HG02610 (cell line): ENCODE data around the gene BBX.

Experiments used
- ATAC-seq: cut with Tn5 transposase; IDR thresholded peaks from one replicate; pipeline ENCODE4 v1.9.1; 2021; ENCODE audit warnings: mild to moderate bottlenecking, moderate library complexity; ENCODE audit not compliant: unreplicated experiment

BBX gene

DNA sequence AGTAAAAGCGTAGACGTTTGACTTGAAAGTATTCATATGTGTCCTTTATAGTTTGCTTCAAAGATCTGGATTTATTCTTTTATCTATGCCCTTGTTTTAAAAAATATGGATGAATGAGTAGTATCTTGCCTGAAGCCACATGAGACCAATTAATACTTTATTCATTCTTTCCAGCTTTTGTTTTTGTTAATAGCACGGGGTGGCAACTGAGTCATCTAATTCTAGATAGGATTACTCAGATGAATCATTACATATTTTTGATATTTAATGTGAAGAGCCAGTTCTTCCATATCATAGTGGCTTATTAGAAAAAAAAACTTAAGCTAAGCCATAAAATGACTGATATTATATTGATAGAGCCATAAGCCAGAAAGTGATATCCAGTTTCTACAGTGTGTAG, 121.9 kb downstream of the BBX start:
- no peak for ATAC-seq

DNA sequence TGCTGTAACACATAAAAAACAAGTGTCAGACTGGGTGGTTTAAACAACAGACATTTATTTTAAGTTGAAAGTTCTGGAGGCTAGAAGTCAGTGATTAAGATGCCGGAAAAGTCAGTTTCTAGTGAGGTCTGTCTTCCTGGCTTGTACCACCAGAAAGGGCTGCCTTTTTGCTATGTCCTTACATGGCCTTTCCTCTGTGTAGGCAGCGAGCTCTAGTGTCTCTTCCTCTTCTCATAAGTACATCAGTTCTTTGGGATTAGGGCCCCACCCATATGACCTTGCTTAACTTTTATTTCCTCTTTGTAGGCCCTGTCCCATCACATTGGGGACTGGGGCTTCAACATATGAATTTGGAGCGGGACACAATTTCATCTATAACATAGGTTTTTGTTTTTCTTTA, 128.0 kb downstream of the BBX start:
- ATAC-seq: no peak

DNA sequence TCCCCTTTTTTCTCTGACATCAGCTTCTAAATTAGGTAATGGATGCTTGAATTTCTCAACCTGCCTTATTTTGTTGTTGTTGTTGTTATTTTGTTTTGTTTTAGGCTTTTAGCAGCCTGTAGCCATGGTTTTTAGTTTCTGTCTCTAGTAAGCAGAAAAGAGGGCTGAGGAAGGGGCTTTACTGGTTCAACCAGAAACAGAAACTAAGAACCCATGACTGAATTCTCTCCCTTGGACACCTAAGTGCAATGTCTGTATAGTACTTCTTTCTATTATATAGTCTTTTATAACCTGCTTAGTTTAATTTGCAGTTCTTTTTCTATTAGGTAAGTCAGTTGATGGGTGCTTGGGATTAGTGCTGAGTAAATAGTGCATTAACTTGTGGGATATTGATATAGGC, 129.0 kb downstream of the BBX start:
- ATAC-seq: peak; percentile 90

DNA sequence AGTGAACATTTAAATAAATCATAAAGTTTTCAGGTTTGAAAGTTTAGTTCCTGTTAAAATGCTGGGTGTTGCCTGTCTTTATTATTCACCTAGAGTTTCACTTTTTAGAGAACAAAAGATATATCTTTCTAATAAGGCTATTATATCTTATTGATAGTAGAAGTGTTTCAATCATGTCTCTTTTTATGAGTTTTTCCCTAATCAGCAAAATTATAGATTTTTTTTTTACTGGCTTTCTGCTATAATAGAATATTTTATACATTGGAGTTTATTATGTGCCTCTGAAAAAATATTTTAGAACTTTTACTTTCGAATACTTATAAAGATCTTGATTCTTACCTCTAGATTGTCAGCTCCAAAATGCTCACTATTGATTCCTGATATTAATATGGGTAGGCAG, 131.5 kb downstream of the BBX start:
- no peak for ATAC-seq

DNA sequence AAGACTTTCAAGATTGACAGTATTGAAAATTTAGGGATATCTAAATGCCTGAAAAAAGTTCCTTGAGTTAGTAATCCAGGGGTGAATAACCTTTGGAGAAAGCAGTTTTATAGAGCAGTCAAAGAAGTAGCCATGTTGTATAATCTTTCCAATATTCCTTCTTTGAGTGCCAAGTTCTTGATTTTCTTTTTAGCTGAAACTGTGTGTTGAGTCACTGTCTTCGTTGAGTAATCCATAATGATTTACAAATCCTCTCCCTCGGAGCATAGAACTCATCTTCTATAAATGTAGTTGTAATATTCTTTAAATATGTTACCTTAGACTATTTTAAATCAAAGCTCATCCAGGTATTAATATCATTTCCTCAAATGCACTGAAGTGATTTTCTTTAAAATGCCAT, 135.2 kb downstream of the BBX start:
- ATAC-seq: no peak

DNA sequence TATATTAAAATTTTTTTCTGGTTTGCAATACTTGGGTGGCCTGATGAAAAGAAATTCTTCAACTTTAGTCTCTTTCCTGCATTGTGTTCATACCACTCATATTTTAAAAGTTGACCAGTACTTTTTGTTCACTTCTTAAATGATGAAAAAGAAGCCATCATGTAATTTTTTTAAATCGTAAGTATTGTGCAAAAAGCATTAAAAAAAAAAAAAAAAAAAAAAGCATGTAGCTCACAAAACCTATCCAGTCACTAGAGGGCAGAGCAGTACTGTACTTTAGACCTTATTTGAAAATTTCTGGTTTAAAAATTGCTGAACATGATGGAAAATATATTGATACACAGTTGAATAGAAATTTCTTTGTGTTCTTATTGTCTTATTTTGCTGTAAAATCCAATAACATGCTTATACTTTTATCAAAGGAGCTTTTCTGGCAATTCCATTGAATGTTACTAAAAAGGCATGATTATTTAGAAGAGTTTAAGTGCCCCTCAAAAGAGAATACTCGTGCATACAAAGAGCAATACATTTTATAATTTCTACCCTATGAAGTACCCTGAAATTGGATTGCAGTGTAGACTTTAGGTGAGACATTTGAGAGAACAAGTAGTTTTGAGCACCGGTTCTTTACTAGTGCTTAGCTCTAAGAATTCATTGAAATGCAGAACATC, 137.7 kb downstream of the BBX start:
- no peak for ATAC-seq

DNA sequence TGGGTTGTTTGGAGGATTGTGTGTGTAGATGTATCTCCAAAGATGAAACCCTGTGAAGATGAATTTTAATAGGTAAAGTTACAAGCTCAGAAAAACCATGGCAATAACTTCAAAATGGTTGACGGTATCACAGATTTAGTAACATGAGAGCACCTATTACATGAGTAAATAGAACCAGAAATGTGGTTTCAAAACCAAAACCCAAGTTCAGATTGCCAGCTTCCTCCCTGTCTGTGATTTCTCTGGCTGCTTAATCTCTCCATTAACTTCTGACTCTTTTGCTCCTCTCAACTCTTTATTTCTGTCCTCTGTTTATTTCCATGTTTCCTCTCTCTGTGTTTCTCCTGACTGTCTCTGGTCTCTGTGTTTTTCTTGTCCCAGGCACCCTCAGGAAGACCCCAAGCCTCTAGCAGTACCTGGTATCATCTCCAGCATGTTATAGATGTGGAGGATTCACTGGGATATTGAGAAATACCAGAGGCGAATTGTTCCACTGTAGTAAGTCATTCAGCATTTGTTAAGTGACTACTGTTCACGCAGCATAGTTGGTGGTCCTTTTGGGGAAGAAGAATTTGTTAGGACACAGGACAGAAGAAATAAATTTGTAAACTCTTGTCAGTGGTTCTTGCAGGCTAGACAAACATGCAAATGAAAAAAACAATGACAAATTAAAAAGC, 138.8 kb downstream of the BBX start:
- ATAC-seq: no peak

DNA sequence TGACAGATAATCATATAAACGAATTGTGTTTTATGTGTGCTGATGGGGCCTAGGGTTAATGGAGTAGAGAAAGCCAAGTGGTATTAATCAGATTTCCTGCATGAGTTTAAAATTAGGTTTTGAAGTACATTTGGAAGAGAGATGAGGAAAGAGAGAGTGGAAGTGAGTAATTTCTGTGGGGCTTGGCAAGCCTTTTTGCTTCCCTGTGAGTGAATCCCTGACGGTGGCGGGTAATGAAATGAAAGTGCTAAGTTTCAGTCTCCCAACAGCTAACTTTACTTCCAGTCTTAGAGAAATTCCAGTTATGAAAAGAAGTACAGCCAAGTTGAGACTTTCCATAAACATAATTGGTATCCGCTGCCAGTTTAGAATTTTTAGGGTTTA, 139.4 kb downstream of the BBX start:
- no peak for ATAC-seq

DNA sequence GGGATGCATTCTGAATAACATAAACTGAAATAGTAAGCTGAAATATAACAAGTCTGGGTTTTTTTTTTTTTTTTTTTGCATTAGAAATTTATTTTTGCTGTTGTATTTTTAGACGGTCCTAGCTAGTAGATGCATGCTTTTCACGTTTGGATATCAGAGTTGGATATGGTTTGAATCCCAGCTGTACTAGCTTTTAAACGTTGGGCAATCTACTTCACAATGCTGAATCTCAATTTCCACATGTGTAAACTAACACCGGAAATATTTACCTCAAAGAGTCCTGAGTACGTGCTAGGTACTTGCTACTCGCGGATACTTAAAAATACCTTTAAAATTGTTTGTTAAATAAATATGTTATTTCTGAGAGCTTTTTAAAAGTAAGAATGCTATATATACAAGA, 139.8 kb downstream of the BBX start:
- ATAC-seq: no peak

DNA sequence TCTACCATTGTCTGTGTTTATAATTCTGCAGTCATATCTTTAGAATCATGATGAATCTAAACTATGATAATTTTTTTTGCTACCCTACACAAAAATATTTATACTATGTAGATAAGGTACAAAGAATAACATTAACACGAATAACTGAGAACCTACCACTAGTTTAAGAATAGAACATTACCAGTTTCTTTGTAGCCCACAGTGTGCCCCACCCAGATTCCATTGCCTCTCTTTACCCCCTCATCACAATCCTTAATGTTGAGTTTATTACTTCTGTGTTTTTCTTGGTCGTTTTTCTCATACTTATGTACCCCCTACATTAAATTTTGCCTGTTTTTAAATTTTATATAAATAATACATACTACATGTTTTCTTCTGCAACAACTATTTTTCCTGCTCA, 140.5 kb downstream of the BBX start:
- no peak for ATAC-seq

DNA sequence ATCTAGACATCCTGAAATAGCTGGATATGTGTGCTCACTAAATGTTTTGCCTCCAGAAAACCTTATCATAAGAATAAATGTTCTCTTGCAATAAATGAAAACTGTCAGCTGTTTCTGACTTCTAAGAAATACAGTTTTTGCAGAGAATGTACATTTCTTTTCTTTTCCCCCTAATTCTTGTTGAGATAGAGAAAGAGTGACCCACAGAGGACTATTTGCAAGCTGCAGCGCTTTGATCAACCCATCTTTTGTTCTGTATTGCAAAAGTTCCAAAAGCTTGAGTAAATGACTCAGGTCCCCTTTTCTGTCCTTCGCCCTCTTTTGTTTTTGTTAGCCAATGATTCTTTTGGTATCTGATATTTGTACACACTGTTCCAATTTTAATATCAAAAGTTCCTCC, 141.9 kb downstream of the BBX start:
- ATAC-seq: no peak

DNA sequence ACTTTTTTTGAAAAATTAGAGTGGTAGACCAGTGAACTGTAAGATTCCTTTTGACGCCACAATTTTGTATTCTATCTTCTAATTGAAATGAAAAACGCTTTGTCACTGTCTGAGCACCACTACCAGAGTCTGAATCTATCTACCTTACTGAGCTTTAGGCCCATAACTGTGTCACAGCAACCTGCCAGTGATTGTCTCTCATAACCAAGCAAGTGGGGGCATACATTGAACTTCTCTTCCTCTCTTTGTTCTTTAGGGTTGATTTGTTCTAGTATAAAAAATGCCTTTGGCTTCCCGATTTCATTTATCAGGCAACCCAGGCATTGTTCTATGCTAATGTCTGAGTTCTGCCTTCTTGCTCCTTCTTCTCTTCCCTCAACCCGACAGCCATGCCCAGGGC, 142.6 kb downstream of the BBX start:
- no peak for ATAC-seq

DNA sequence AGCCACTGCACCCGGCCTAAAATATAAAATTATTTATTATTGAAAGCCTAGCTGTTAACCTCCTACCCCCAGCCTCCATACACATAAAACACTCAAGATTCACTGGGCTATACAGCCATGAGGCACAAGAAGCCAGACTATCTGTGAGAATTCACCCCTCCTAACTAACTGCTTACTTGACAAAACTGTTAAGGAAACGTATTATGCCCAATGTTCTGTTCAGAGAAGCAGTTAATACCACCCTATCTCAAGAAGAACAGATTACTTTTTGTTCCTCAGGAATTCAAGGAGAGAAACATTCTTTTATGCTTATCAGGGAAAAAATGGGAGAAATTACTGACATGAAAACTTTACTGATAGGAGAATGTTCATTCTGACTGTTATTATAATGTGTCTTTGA, 144.1 kb downstream of the BBX start:
- ATAC-seq: no peak

DNA sequence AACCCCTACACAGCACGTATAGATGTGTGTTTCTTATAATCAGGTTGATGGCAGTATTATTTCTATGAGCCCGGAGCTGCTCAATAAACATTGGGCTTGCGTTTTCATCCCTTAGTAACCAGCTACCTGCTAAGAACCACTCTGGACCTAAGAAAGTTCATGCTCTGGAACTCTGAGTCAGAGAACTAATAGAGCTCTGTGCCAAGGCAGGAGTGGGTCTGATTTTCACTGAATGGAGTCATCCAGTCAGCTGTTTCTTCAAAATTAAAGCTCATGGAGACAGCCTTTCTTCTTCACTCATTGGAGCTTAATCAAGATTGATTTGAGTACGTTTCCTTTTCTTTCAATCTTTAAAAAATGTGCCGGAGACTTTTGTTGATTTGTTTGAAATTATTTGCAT, 145.7 kb downstream of the BBX start:
- no peak for ATAC-seq

DNA sequence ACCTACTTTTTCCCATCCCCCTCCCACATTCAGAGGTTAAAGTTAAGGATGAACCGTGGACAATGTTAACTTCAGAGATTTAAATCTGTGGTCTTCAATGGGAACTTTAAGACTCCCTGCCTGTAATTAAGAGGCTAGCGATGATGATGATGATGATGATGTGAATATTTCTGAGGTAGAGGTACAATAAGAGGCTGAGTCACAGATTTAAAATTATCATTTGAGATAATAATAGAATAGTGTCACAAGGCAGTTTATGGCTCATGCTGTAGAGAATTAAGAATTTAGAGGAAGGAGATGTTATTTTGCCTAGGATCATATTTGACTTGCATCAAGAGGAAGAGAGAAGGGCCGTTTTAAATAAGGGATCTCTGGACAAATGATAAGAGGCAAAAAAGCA, 146.2 kb downstream of the BBX start:
- ATAC-seq: no peak

DNA sequence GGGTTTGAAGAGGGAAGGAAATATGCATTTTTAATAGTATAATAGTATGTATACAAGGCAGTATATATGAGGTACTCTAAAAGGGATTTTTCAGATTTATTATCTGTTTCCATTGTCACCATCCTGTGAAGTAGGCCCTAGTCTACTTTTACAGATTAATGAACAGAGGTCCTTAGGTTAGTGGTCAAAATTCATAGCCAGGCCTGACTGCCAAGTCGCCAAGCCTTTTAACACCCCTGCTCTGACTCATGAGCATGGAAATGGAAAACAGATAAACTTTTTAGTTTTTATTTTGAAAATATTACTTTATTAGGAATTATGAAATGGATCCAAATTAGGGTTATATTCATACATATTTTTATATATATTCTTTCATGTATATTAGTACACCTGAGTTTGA, 146.9 kb downstream of the BBX start:
- ATAC-seq: no peak

DNA sequence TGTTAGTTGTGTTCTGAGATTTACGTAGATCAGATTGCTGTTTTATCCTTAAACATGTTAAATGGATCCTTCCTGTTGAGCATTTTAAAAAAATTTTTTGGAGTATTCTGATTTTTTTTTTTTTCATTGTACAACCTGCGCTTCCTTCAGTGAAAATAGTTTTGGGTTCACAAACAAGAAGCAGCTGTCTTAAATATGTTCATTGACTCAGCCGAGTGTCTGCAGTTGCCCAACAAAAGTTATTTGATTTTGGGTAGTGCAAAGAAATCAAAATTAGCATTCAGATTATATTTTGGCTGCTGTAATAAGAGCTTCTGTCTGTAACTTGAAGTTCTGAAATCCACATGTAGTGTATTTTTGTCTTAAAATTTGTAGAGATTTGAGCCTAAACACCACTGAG, 148.2 kb downstream of the BBX start:
- no peak for ATAC-seq

DNA sequence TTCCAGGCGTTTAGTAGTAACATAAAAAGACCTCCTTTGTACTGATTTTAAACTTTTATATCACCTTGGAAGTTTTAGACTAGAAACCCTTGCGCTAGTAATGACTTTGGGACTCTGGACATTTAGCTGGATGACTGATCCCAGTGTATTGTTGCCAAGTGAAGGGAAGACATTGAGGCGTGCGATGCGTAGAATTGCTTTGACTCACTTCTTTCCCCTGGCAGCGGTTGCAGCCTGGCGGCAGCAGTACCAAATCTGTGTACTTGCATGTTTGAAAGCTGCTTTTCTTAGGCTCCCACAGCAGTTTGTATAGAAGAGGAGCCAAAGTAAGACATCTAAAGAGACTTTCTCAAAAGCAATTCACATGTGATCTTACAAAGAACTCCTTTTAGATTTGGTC, 151.6 kb downstream of the BBX start:
- ATAC-seq: no peak

DNA sequence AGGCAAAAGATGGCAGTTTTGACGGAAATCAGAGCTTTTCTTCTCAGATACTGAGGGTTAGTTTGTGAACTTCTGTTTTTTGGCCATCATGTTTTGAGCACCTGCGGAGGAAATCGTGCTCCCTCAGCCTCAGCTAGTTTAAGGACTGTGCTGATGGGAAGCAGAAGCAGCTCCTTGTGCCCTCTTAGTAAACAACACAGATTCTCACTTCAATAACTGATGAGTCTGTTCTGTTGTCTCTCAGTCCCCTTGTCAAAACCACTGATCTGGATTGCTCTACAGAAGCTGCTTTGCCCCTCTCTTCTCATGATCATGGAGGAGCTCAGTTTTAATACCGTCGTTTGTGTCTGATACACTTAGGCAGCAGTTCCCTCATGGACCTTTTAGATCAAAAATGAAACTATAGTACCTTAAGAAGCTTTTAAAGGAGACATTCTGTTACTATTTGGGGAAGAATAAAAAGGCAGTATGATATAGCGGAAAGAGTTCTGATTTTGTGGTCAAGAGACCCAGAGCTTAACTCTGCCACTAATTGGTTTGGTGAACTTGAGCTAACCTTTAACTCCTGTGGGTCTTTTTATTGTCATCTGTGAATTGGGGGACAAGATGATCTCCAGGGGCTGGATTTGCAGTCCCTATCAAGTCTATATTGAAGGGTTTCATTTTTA, 152.6 kb downstream of the BBX start:
- peak; percentile 53 for ATAC-seq

DNA sequence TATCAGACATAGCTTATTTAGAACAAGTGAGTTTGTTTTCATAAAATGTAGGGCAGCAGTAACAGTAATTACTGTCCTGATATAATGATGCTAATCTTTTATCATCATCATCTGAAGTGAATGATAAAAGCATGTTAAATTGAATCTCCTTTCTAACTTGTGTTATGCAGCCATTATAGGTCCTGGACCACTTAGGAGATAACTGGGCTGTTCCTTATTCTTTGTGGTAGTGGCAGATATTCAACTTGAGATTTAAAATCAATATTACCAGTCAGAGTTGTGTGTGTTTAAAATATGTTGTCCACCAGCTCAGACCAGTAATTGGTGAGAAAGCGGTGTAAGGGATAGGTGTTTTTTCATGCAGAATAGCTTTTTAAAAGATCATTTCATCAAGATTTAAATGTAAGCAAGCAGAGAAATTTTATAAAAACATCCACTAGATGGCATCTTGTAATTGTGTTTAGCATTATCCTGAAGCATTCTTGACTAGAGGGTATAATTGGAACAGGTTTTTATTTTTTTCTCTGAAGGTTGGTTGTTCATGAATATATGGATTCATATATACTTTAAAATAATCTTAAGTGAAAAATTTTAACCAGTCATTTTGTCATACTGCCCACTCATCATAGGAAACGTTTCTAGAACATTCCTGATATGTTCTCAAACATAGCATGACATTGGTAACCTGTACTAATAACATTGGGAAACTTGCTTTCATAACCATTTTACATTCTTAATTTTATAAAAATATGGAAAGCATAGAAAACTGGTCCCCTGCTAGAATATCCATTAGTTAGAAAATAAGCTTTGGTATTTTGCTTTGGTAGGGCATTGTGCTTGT, 153.9 kb downstream of the BBX start:
- ATAC-seq: no peak

DNA sequence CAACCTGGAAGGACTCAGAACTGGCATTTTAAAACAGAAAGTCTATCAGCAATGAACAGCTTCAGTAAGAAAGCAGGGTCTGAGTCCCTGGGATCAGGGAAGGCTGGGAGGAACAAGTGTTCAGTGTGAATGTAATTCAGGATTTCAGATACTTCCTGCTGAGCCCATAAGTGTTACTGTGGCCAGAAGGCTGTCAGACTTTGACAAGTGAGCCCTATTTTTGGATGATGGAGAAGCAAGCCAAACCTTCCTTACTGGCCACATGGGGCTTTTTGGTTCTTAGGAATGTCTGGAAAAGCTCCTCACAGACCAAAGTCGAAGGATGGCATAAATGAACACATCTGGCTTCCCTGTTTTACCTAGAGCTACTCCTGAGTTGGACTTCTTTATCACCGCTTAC, 157.2 kb downstream of the BBX start:
- no peak for ATAC-seq

DNA sequence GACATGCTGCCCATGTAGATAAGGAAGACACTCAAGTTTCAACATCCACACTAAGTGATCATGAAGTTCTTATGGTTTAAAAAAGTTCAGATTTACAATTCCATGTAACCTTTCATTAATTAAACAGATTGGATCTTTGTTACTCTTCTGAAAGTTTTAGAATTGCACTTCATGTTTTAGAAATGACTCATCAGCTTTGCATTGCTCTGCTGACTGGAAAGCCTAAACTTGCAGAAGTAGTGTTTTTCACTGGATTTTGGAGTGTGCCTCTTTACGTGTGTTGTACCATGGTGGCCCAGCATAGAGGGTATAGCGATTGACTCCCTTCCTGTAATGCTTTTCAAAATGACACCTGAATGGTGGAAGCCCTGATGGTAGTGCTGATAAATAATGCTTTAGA, 157.9 kb downstream of the BBX start:
- ATAC-seq: peak; percentile 47
